Amygdala (tissue), 56 donors: Measurements from ENCODE around the gene SOX2.
A peak's percentile ranks its signal among the peaks of the same experiment; 100 is the strongest.
"Not testable (repeated sequence)": the region's sequence is repeated elsewhere in the genome, so short reads cannot be mapped to it uniquely, and the experiment has no call there.

Experiments
- DNase-seq, 56 donors: peaks; one replicate each; lab custom pipeline; 2025; lab: John Stamatoyannopoulos, UW

Gene SOX2

GRCh38 chr3:181739628-181740027 lies 27.9 kb downstream of the SOX2 start:
- peak in 4 of 56 donors; percentile 12 to 50 (median 33) for DNase-seq

DNA sequence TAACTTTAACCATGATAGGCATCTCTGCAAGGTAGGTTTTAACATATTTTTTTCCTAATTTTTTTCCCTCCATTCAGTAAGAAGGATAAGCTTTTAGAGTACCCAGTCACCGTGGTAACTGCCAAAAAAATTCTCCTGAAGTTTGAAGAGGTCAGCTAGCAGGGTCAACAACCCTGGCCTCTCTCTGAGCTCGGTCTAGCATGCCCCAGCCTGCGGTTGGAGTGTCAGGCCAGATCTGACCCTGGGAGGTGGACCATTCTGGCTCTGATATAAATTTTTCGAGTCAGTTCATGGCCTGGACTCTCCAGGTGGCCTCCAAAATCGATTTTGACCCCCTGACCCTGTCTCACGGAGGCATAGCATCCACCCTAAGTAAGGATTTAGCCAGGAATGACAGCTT lies 29.7 kb downstream of the SOX2 start:
- DNase-seq = no peak

GRCh38 chr3:181752202-181752671 lies 40.5 kb downstream of the SOX2 start:
- DNase-seq = peak in 46 of 56 donors; percentile 6 to 84 (median 56)

DNA sequence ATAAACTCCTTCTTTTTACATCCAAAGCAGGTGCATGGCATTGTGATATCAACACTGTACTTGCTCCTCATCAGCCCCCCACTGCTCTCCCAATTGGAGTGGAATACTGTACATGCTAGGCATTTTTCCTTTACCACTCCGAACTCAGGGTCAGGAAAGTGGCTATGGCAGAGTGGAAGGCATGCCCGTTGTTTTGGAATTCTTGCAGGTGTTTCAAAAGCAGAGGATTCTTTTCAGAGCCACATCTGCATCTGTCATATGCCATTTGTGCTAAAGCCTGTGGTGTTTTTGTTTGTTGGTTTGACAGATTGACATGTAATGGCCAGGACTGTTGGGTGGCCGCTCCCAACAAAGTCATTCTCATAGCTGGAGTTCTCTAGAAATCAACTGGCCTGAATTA lies 41.7 kb downstream of the SOX2 start:
- DNase-seq = no peak

DNA sequence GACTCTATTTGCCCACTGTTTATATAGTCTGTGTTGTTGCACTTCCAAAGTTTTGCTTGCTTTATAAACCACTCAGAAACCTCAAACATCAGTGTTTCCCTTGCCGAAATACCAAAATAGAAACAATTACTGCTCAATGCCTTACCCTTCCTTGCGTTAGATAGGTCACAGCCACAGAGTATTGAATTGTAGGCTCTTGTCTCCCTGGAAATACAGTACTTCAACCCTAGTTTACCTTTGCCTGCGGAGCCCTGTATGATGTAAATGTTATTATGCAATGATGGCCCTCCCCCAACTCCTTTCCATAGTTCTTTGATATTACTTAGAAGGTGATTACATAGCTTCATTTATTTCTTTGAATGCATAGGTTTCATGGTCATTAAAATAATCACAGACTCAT lies 44.2 kb downstream of the SOX2 start:
- no peak for DNase-seq

DNA sequence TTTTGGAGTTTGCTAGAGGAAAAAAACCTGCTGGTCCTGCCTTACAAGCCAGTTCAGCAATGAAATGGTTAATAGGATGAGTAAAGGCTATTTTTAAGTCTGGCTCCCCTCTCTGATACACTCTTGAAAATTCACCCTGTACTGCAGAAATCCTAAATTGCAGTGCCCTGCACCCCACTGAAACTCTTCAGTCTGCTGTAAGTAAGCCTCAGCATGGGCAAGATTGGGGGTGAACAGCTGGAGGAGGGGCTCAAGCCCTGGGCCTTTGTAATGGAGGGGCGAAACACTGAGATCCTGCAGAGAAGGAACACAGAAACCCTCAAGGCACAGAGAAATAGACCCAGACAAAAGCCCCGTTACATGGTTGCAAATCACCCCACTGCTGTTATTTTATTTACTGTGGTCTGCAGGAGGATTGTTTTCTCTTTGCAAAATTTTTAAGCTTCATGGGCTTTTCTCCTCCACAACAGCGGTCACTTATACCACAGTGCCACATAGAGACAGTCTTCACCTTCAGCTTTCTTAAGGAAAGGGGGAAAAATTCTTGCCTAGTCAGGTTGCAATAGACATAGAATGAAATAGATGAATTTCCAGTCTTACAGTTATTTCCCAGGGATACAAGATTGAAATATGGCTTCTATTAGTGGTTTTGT lies 45.0 kb downstream of the SOX2 start:
- DNase-seq = peak in 5 of 56 donors; percentile 7 to 36 (median 14)

- DNase-seq = no peak
These were observed 46.1 kb downstream of the SOX2 start for GRCh38 chr3:181757694-181758306.

DNA sequence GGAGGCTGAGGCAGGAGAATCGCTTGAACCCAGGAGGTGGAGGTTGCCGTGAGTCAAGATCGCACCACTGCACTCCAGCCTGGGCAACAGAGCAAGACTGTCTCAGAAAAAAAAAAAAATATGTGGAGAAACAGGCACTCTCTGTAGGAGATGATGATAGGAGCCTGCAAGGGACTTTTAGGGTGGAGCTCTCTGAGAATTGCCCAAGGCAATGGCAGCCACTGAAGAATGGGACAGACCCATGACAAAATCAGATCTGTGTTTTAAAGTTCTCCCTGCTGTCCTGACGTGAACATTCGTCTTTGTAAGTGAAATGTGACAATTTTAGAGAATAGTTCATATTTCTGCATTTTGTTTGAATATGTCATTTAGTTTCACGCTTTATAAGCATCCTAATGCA lies 50.2 kb downstream of the SOX2 start:
- DNase-seq = no peak

- DNase-seq = not testable (repeated sequence)
These were observed 52.3 kb downstream of the SOX2 start for GRCh38 chr3:181764033-181764432.
